PC-3 (cell line): ENCODE results near the gene PADI1. TPM values are rescaled to one million over a fixed set of nuclear protein-coding genes. Genes with fewer than 3 reads are reported as not detected.

Experiments
- ATAC-seq: fragments of 200-7000 bp; cut with Tn5 transposase; 2 replicates; pipeline ENCODE4 v1.9.1; 2020; ENCODE audit warnings: mild to moderate bottlenecking, moderate library complexity
- BruUV-seq: library from RNA; stranded (reverse); fragments of 400-500 nt; replicated peaks from 2 replicates; lab custom pipeline; 2021; lab: Mats Ljungman, UMichigan
- CTCF ChIA-PET: fragments of 300-600 bp; sonication (Branson Sonifier 250); formaldehyde crosslinking; loops from one replicate; lab custom pipeline; 2022; ENCODE audit warnings: antibody characterized with exemption; lab: Charles Lee
- POLR2A ChIA-PET: fragments of 300-600 bp; sonication (Branson Sonifier 250); formaldehyde crosslinking; loops from one replicate; lab custom pipeline; 2022; ENCODE audit warnings: antibody characterized with exemption; ENCODE audit not compliant: unreplicated experiment; lab: Charles Lee
- DNase-seq: peaks from one replicate; pipeline ENCODE4 v3.0.0-alpha.2; 2015
- H2AFZ ChIP-seq: fragments of 300-600 bp; sonication (generic); 2 replicates; pipeline ENCODE4 v1.6.0; 2016; ENCODE audit warnings: antibody characterized with exemption, low read length
- H3F3A ChIP-seq: fragments of 300-600 bp; sonication (generic); one replicate; pipeline ENCODE4 v1.6.0; 2017; ENCODE audit warnings: antibody characterized with exemption, low read length, control low read depth, mild to moderate bottlenecking; ENCODE audit not compliant: unreplicated experiment
- H3K27ac ChIP-seq: fragments of 300-600 bp; sonication (generic); 2 replicates; pipeline ENCODE4 v1.5.1; 2016; ENCODE audit warnings: mild to moderate bottlenecking, low read length
- H3K27me3 ChIP-seq: fragments of 300-600 bp; sonication (generic); 2 replicates; pipeline ENCODE4 v1.6.1; 2016; ENCODE audit warnings: low read length, mixed read lengths
- H3K36me3 ChIP-seq: fragments of 300-600 bp; sonication (generic); 2 replicates; pipeline ENCODE4 v1.6.1; 2016; ENCODE audit warnings: low read depth, mixed run types, low read length, mixed read lengths
- H3K4me1 ChIP-seq: fragments of 300-600 bp; sonication (generic); 2 replicates; pipeline ENCODE4 v1.5.1; 2016; ENCODE audit warnings: low read length; ENCODE audit not compliant: insufficient read depth
- H3K4me2 ChIP-seq: fragments of 300-600 bp; sonication (generic); 2 replicates; pipeline ENCODE4 v1.6.0; 2016; ENCODE audit warnings: low read length
- H3K4me3 ChIP-seq: fragments of 300-600 bp; sonication (generic); 2 replicates; pipeline ENCODE4 v1.5.1; 2016; ENCODE audit warnings: mild to moderate bottlenecking, low read length, mixed read lengths
- H3K79me2 ChIP-seq: fragments of 300-600 bp; sonication (generic); 2 replicates; pipeline ENCODE4 v1.6.1; 2017; ENCODE audit warnings: low read length, mixed read lengths
- H3K9ac ChIP-seq: fragments of 300-600 bp; sonication (generic); 2 replicates; pipeline ENCODE4 v1.6.0; 2016; ENCODE audit warnings: mild to moderate bottlenecking, low read length
- H3K9me2 ChIP-seq: fragments of 300-600 bp; sonication (generic); replicated peaks from 2 replicates; pipeline ENCODE4 v1.6.1; 2016; ENCODE audit warnings: mixed run types, low read length, mixed read lengths
- H3K9me3 ChIP-seq: fragments of 300-600 bp; sonication (generic); 2 replicates; pipeline ENCODE4 v1.6.1; 2016; ENCODE audit warnings: low read length, mixed read lengths
- H4K20me1 ChIP-seq: fragments of 300-600 bp; sonication (generic); 2 replicates; pipeline ENCODE4 v1.6.1; 2016; ENCODE audit warnings: low read length, mixed read lengths
- CTCF ChIP-seq: fragments of 300-600 bp; sonication (generic); conservative IDR thresholded peaks from 2 replicates; pipeline ENCODE4 v1.5.1; 2017; ENCODE audit warnings: antibody characterized with exemption, low read depth, mild to moderate bottlenecking, low read length
- EZH2 ChIP-seq: fragments of 300-600 bp; sonication (generic); IDR thresholded peaks from one replicate; pipeline ENCODE4 v1.6.1; 2017; ENCODE audit warnings: antibody characterized with exemption, mild to moderate bottlenecking, low read length; ENCODE audit not compliant: unreplicated experiment
- EZH2phosphoT487 ChIP-seq: fragments of 300-600 bp; sonication (generic); IDR thresholded peaks from 2 replicates; pipeline ENCODE4 v1.6.1; 2018; ENCODE audit warnings: mild to moderate bottlenecking, antibody characterized with exemption, low read length, borderline replicate concordance
- intact Hi-C: fragments of 100-400 bp; cut with micrococcal nuclease; formaldehyde crosslinking; loops from 2 replicates; pipeline ENCODE4 v1.9.0; 2023
- total RNA-seq: library from RNA; depleted of rRNA; stranded (reverse); fragments of >200 nt; gene quantifications from 2 replicates; pipeline ENCODE4 v1.2.3, GENCODE V29; 2014

PADI1 gene
- total RNA-seq, 1 experiment from 2014 or later = 0.73 TPM

- DNase-seq (no peak), ATAC-seq (no peak)
- BruUV-seq = no TSS peak
- intact Hi-C loops = no loop called here
- Histone ChIP-seq H3K9ac (no peak overlapping the region), H3K4me2 (no peak overlapping the region), H3K27me3 (no peaks in the 10 kb centered on the region), H3F3A (no peaks in the 10 kb centered on the region), H3K4me3 (no peak overlapping the region), H3K79me2 (no peaks in the 10 kb centered on the region), H4K20me1 (no peaks in the 10 kb centered on the region), H3K27ac (no peak overlapping the region), H2AFZ (no peak overlapping the region), H3K4me1 (peaks cover 11% of the 10 kb centered on the region), H3K9me2 (no peaks in the 10 kb centered on the region), H3K9me3 (no peaks in the 10 kb centered on the region), H3K36me3 (no peaks in the 10 kb centered on the region)
- TF ChIP-seq EZH2 = no peak
- no peak for TF ChIP-seq CTCF
- TF ChIP-seq EZH2phosphoT487 = no peak
- ChIA-PET POLR2A (no interaction called here), CTCF (no interaction called here)
Measured at GRCh38 chr1:17163371-17163770, 41.6 kb upstream of the PADI1 start.

GRCh38 chr1:17163789-17164666, 40.9 kb upstream of the PADI1 start:
- Histone ChIP-seq H4K20me1 (no peaks in the 10 kb centered on the region), H3K79me2 (no peaks in the 10 kb centered on the region), H3K27me3 (no peaks in the 10 kb centered on the region), H3K36me3 (no peaks in the 10 kb centered on the region), H3K9ac (no peak overlapping the region), H3K9me3 (no peaks in the 10 kb centered on the region), H3F3A (no peaks in the 10 kb centered on the region), H2AFZ (no peak overlapping the region), H3K4me1 (peaks cover 17% of the 10 kb centered on the region), H3K9me2 (no peaks in the 10 kb centered on the region), H3K4me3 (no peak overlapping the region), H3K27ac (no peak overlapping the region), H3K4me2 (no peak overlapping the region)
- no TSS peak for BruUV-seq
- POLR2A ChIA-PET = no interaction called here
- DNase-seq (no peak), ATAC-seq (no peak)
- intact Hi-C loops = no loop called here
- TF ChIP-seq EZH2phosphoT487 = no peak
- TF ChIP-seq EZH2 = no peak
- TF ChIP-seq CTCF = no peak
- CTCF ChIA-PET = no interaction called here

- H3K9me3 ChIP-seq = no peaks in the 10 kb centered on the region
- no peaks in the 10 kb centered on the region for H3F3A ChIP-seq
- H3K4me3 ChIP-seq = no peak overlapping the region
- no peaks in the 10 kb centered on the region for H3K9me2 ChIP-seq
- H4K20me1 ChIP-seq = no peaks in the 10 kb centered on the region
- ATAC-seq (no peak), DNase-seq (no peak)
- peaks cover 27% of the 10 kb centered on the region for H3K4me1 ChIP-seq
- no peak overlapping the region for H3K27ac ChIP-seq
- ChIA-PET CTCF (no interaction called here), POLR2A (no interaction called here)
- H3K4me2 ChIP-seq = no peak overlapping the region
- H2AFZ ChIP-seq = no peak overlapping the region
- H3K9ac ChIP-seq = no peak overlapping the region
- BruUV-seq = no TSS peak
- no peaks in the 10 kb centered on the region for H3K27me3 ChIP-seq
- TF ChIP-seq EZH2phosphoT487 (no peak), CTCF (no peak), EZH2 (no peak)
- H3K36me3 ChIP-seq = no peaks in the 10 kb centered on the region
- H3K79me2 ChIP-seq = no peaks in the 10 kb centered on the region
- intact Hi-C loops = no loop called here
Measured at GRCh38 chr1:17165823-17166222, 39.1 kb upstream of the PADI1 start.
